Measurements from ENCODE around the gene LGALS12.

LGALS12 gene

GRCh38 chr11:63505857-63506528, at the start of gene LGALS12:
Gene LGALS12, plus strand, starts transcription at chr11:63506084. Its CDS starts 375 bp downstream, at chr11:63506459.
- DNase-seq: no peak

- no peak for DNase-seq
Observed at GRCh38 chr11:63459586-63459985, 46.3 kb upstream of the LGALS12 start.

- DNase-seq: no peak
Observed at GRCh38 chr11:63462137-63462536, 43.7 kb upstream of the LGALS12 start.

GRCh38 chr11:63470311-63470710, 35.6 kb upstream of the LGALS12 start:
- DNase-seq: no peak

- DNase-seq: no peak
Observed at GRCh38 chr11:63472372-63472771, 33.5 kb upstream of the LGALS12 start.

- DNase-seq: no peak
Observed at GRCh38 chr11:63476618-63477017, 29.3 kb upstream of the LGALS12 start.

- peak; percentile 75 for DNase-seq
Observed at GRCh38 chr11:63478896-63479295, 27.0 kb upstream of the LGALS12 start.

GRCh38 chr11:63480039-63480438, 25.8 kb upstream of the LGALS12 start:
- no peak for DNase-seq

- DNase-seq: no peak
Observed at GRCh38 chr11:63485777-63486176, 20.1 kb upstream of the LGALS12 start.

GRCh38 chr11:63488789-63489188, 17.1 kb upstream of the LGALS12 start:
- DNase-seq: no peak

- no peak for DNase-seq
Observed at GRCh38 chr11:63489879-63490278, 16.0 kb upstream of the LGALS12 start.

- peak; percentile 15 for DNase-seq
Observed at GRCh38 chr11:63490551-63491239, 15.2 kb upstream of the LGALS12 start, which contains the start of gene PLAAT5. Gene PLAAT5, minus strand, starts transcription at chr11:63491167. Its CDS starts 133 bp downstream, at chr11:63491034.

- DNase-seq: no peak
Observed at GRCh38 chr11:63491240-63491587, 14.7 kb upstream of the LGALS12 start.

GRCh38 chr11:63491636-63492372, 14.1 kb upstream of the LGALS12 start:
- peak; percentile 11 for DNase-seq

- DNase-seq: no peak
Observed at GRCh38 chr11:63492441-63492840, 13.4 kb upstream of the LGALS12 start.

- no peak for DNase-seq
Observed at GRCh38 chr11:63493127-63493526, 12.8 kb upstream of the LGALS12 start.

- no peak for DNase-seq
Observed at GRCh38 chr11:63494975-63495374, 10.9 kb upstream of the LGALS12 start.

- DNase-seq: no peak
Observed at GRCh38 chr11:63499874-63500273, 6.0 kb upstream of the LGALS12 start.

GRCh38 chr11:63501236-63501635, 4.6 kb upstream of the LGALS12 start:
- DNase-seq: no peak

GRCh38 chr11:63502252-63502820, 3.5 kb upstream of the LGALS12 start:
- no peak for DNase-seq

- no peak for DNase-seq
Observed at GRCh38 chr11:63503492-63503891, 2.4 kb upstream of the LGALS12 start.

GRCh38 chr11:63504054-63504453, 1.8 kb upstream of the LGALS12 start:
- no peak for DNase-seq

- DNase-seq: no peak
Observed at GRCh38 chr11:63504933-63505586, 824 bp upstream of the LGALS12 start.

Measured in CD4-positive, alpha-beta T cell treated with Interleukin-21 for 1 hour (primary cell).